ENCODE results near the gene FILIP1.

The FILIP1 gene

GRCh38 chr6:75278474-75279077 is 215.0 kb downstream of the FILIP1 start:
- in situ Hi-C loops (cut with HindIII; ENCODE audit: low sequenced_read_pairs): no loop called here

- in situ Hi-C loops (cut with HindIII; ENCODE audit: low sequenced_read_pairs): no loop called here
Measured at GRCh38 chr6:75275067-75275466, 218.5 kb downstream of the FILIP1 start.

GRCh38 chr6:75273009-75273408 is 220.6 kb downstream of the FILIP1 start:
- in situ Hi-C loops (cut with HindIII; ENCODE audit: low sequenced_read_pairs): no loop called here

- in situ Hi-C loops (cut with HindIII; ENCODE audit: low sequenced_read_pairs): no loop called here
Measured at GRCh38 chr6:75272145-75272840, 221.3 kb downstream of the FILIP1 start.

- in situ Hi-C loops (cut with HindIII; ENCODE audit: low sequenced_read_pairs): no loop called here
Measured at GRCh38 chr6:75268988-75269354, 224.6 kb downstream of the FILIP1 start.

GRCh38 chr6:75268121-75268987 is 225.2 kb downstream of the FILIP1 start:
- in situ Hi-C loops (cut with HindIII; ENCODE audit: low sequenced_read_pairs): no loop called here

- in situ Hi-C loops (cut with HindIII; ENCODE audit: low sequenced_read_pairs): no loop called here
Measured at GRCh38 chr6:75267461-75267860, 226.1 kb downstream of the FILIP1 start.

- in situ Hi-C loops (cut with HindIII; ENCODE audit: low sequenced_read_pairs): no loop called here
Measured at GRCh38 chr6:75266716-75267291, 226.8 kb downstream of the FILIP1 start.

GRCh38 chr6:75263401-75263750 is 230.2 kb downstream of the FILIP1 start:
- in situ Hi-C loops (cut with HindIII; ENCODE audit: low sequenced_read_pairs): no loop called here

- in situ Hi-C loops (cut with HindIII; ENCODE audit: low sequenced_read_pairs): no loop called here
Measured at GRCh38 chr6:75262716-75263400, 230.7 kb downstream of the FILIP1 start.

- in situ Hi-C loops (cut with HindIII; ENCODE audit: low sequenced_read_pairs): no loop called here
Measured at GRCh38 chr6:75261299-75261698, 232.3 kb downstream of the FILIP1 start.

GRCh38 chr6:75257343-75258087 is 236.1 kb downstream of the FILIP1 start:
- in situ Hi-C loops (cut with HindIII; ENCODE audit: low sequenced_read_pairs): no loop called here

GRCh38 chr6:75250552-75250951 is 243.0 kb downstream of the FILIP1 start:
- in situ Hi-C loops (cut with HindIII; ENCODE audit: low sequenced_read_pairs): no loop called here

GRCh38 chr6:75249837-75250236 is 243.8 kb downstream of the FILIP1 start:
- in situ Hi-C loops (cut with HindIII; ENCODE audit: low sequenced_read_pairs): no loop called here

GRCh38 chr6:75246386-75246785 is 247.2 kb downstream of the FILIP1 start:
- in situ Hi-C loops (cut with HindIII; ENCODE audit: low sequenced_read_pairs): no loop called here

- in situ Hi-C loops (cut with HindIII; ENCODE audit: low sequenced_read_pairs): no loop called here
Measured at GRCh38 chr6:75244063-75244584, 249.5 kb downstream of the FILIP1 start.

- in situ Hi-C loops (cut with HindIII; ENCODE audit: low sequenced_read_pairs): no loop called here
Measured at GRCh38 chr6:75243333-75244062, 250.1 kb downstream of the FILIP1 start, which contains the start of gene COX7A2. Gene COX7A2 (minus strand): TSS chr6:75243801. CDS start chr6:75243734, 67 bp downstream.
